Esophagus muscularis mucosa (tissue), 4 donors: ENCODE results near the gene KCNB1. TPM values are rescaled to one million over a fixed set of nuclear protein-coding genes. Genes with fewer than 3 reads are reported as not detected.

Experiments used
- DNase-seq: peaks from one replicate; pipeline ENCODE4 v3.0.0-alpha.2; 2017; ENCODE audit errors: extremely low spot score
- H3K27ac ChIP-seq, 4 donors: fragments of 200-600 bp; sonication (generic); replicated peaks in 1 of 4; 1 replicate in 3 of 4; 2 replicates in 1 of 4; pipeline ENCODE4 v1.5.1; 2016 to 2019; ENCODE audit warnings: mild to moderate bottlenecking in 1 of 4
- H3K27me3 ChIP-seq, 4 donors: fragments of 200-600 bp; sonication (generic); one replicate each; pipeline versions ENCODE4 v1.5.1 to v1.6.0; 2016 to 2019
- H3K36me3 ChIP-seq, 4 donors: fragments of 200-600 bp; sonication (generic); one replicate each; pipeline ENCODE4 v1.5.1; 2016 to 2019
- H3K4me1 ChIP-seq, 4 donors: fragments of 200-600 bp; sonication (generic); one replicate each; pipeline ENCODE4 v1.5.1; 2016 to 2019
- H3K4me3 ChIP-seq, 4 donors: fragments of 200-600 bp; sonication (generic); 1 replicate in 2 of 4; 2 replicates in 2 of 4; pipeline ENCODE4 v1.5.1; 2016 to 2019; ENCODE audit warnings: mild to moderate bottlenecking in 4 of 4, moderate library complexity in 1 of 4
- H3K9me3 ChIP-seq, 4 donors: fragments of 200-600 bp; sonication (generic); 1 replicate in 3 of 4; 2 replicates in 1 of 4; pipeline ENCODE4 v1.5.1; 2016 to 2019
- EP300 ChIP-seq: sonication (generic); formaldehyde crosslinking; IDR thresholded peaks from one replicate; pipeline ENCODE4 v1.6.1; 2017; ENCODE audit warnings: antibody characterized with exemption
- POLR2A ChIP-seq: fragments of 450-650 bp; IDR thresholded peaks from one replicate; pipeline ENCODE4 v1.6.1; 2017; ENCODE audit warnings: antibody characterized with exemption, moderate library complexity, mild to moderate bottlenecking, low read depth
- POLR2AphosphoS5 ChIP-seq, 2 donors: sonication (generic); formaldehyde crosslinking; IDR thresholded peaks; one replicate each; pipeline ENCODE4 v1.6.1; 2017; ENCODE audit warnings: antibody characterized with exemption in 2 of 2
- WGBS: methylation state at CpG from one replicate; pipeline ENCODE4 v1.1.5; 2018; 5-methylcytosine and 5-hydroxymethylcytosine counted together
- intact Hi-C: fragments of 100-400 bp; cut with DNase I; formaldehyde crosslinking; loops from one replicate; pipeline ENCODE4 v1.15.1; 2023
- total RNA-seq, 4 donors: library from RNA; depleted of rRNA; stranded (reverse); fragments of >200 nt; gene quantifications; one replicate each; pipeline versions ENCODE4 v1.1.0 to v1.2.1, GENCODE V29; 2016
- TF ChIP-seq, protein P1 (sequence below), 3 experiments: fragments of 200-600 bp in 2 of 3; fragments of 450-650 bp in 1 of 3; sonication (generic) in 2 of 3; IDR thresholded peaks; one replicate each; pipeline ENCODE4 v1.5.1; 2017 to 2019; ENCODE audit warnings: antibody characterized with exemption in 3 of 3, mild to moderate bottlenecking in 2 of 3, moderate library complexity in 1 of 3

The KCNB1 gene
- total RNA-seq, 4 donors from 2014 or later: 32.3 to 55.5 (median 51.9) TPM

DNA sequence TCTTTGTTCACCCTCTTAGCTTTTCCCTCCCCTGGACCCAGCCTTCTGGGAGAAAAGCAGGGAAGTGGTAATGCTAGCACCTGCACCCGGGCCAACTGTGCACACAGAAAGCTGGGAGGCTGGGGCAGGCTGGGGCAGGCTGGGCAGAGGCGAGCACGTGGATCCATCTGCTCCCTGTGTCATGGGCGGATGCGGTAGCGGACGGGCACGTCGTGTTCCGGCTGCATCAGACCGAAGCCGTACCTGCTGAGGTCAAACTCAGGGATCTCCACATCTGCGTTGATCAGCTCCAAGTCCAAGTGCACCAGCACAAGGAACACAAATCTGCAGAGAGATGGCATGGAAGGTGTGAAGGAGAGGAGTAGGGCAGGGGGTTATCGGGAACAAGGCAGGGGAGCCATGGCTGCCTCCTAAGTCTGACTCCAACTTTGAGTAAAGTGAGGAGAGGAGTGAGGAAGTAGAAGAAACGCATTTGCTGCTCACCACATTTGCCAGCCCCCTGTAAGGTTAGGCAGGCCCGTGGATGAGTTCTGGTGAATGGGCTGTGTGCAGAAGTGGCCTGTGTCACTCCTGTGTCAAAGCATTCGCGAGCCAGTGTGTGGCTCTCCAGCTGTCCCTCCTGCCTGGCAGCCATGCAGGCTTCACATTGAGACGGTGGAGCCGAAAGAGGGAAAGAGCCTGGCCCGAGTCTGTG, 25.4 kb upstream of the KCNB1 start:
- 92% methylated on average over 13 of the region's 21 CpGs for WGBS
- H3K4me3 ChIP-seq: no peak overlapping the region
- H3K27ac ChIP-seq: peak overlapping the region in 3 of 4 donors; percentile 44 to 77 (median 61)
- TF ChIP-seq POLR2AphosphoS5 (IDR thresholded peaks at IDR 0.05) (no peak), EP300 (no peak), POLR2A (no peak)
- TF ChIP-seq, protein P1, sequence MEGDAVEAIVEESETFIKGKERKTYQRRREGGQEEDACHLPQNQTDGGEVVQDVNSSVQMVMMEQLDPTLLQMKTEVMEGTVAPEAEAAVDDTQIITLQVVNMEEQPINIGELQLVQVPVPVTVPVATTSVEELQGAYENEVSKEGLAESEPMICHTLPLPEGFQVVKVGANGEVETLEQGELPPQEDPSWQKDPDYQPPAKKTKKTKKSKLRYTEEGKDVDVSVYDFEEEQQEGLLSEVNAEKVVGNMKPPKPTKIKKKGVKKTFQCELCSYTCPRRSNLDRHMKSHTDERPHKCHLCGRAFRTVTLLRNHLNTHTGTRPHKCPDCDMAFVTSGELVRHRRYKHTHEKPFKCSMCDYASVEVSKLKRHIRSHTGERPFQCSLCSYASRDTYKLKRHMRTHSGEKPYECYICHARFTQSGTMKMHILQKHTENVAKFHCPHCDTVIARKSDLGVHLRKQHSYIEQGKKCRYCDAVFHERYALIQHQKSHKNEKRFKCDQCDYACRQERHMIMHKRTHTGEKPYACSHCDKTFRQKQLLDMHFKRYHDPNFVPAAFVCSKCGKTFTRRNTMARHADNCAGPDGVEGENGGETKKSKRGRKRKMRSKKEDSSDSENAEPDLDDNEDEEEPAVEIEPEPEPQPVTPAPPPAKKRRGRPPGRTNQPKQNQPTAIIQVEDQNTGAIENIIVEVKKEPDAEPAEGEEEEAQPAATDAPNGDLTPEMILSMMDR (IDR thresholded peaks at IDR 0.05): no peak
- H3K4me1 ChIP-seq: peaks cover 0 to 50% (median 44%) of the 10 kb centered on the region in 4 donors
- no peaks in the 10 kb centered on the region for H3K9me3 ChIP-seq
- H3K27me3 ChIP-seq: no peaks in the 10 kb centered on the region
- H3K36me3 ChIP-seq: peaks cover 0 to 25% (median 6%) of the 10 kb centered on the region in 4 donors
- DNase-seq: no peak
- intact Hi-C loops: loop anchor here (1.0 kb wide), 1 partner anchor 174 kb away; no protein-coding TSS in a partner anchor

DNA sequence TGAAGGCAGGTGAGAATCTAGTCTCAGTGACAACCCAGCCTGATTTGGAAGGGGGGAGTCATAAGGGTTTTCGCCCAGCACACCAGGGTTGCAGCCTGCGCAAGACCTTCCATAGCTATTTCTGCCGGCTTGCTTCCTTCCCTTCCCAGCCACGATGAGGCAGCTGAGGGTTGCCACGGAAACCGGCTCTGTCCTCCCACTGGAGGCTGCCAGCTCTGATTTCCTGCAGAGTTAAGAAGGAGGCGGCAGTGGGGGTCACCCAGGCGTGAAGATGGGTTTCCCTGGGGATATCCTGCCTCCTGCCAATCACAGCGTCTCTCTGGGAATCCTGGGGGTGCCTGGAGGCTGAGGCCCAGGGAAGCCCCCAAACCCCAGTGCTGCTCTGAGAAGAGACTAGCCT, 23.1 kb upstream of the KCNB1 start:
- 42% methylated on average over 4 of the region's 9 CpGs for WGBS
- H3K36me3 ChIP-seq: peaks cover 0 to 21% (median 5%) of the 10 kb centered on the region in 4 donors
- no peak overlapping the region for H3K4me3 ChIP-seq
- no peak for TF ChIP-seq POLR2AphosphoS5 (IDR thresholded peaks at IDR 0.05)
- no peak for TF ChIP-seq POLR2A
- no peak for TF ChIP-seq EP300
- TF ChIP-seq, protein P1 (IDR thresholded peaks at IDR 0.05): no peak
- H3K9me3 ChIP-seq: no peaks in the 10 kb centered on the region
- no peaks in the 10 kb centered on the region for H3K27me3 ChIP-seq
- DNase-seq: no peak
- H3K4me1 ChIP-seq: peaks cover 0 to 37% (median 30%) of the 10 kb centered on the region in 4 donors
- intact Hi-C loops: no loop called here
- H3K27ac ChIP-seq: no peak overlapping the region

DNA sequence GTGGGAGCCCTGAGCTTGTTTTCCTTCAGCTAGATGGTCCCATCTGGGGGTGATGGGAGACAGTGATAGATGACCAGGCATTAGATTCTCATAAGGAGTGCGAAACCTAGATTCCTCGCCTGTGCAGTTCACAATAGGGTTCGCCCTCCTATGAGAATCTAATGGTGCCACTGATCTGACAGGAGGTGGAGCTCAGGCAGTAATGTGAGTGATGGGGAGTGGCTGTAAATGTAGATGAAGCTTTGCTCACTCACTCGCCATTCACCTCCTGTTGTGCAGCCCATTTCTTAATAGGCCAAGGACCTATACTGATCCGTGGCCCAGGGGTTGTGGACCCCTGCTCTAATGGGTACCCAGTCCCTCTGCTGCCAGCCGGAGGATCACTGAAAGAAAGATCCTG, 20.7 kb upstream of the KCNB1 start:
- intact Hi-C loops: no loop called here
- DNase-seq: no peak
- TF ChIP-seq POLR2A (no peak), POLR2AphosphoS5 (IDR thresholded peaks at IDR 0.05) (no peak)
- peaks cover 0 to 20% (median 5%) of the 10 kb centered on the region in 4 donors for H3K36me3 ChIP-seq
- H3K27me3 ChIP-seq: no peaks in the 10 kb centered on the region
- 72% methylated on average over 6 of the region's 6 CpGs for WGBS
- H3K27ac ChIP-seq: no peak overlapping the region
- no peaks in the 10 kb centered on the region for H3K9me3 ChIP-seq
- no peak overlapping the region for H3K4me3 ChIP-seq
- peaks cover 0 to 14% (median 7%) of the 10 kb centered on the region in 4 donors for H3K4me1 ChIP-seq

DNA sequence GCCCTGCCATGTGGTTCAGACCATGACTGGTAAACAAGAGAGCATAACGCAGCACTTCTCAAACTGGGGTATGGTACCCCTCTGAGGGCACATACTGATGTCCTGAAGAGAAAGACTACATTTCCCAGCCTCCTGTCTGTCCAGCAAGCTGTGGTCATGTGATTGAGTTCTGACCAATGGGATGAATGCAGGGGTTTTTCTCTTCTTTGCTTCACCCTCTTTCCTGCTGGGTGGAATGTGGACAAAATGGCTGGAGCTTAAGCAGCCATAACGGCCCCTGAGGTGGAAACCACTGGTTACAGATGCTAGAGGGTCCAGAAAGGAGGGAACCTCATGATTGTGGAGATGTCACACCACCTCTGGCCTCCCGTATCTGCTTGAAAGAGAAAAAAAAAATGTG, 19.4 kb upstream of the KCNB1 start:
- H3K4me1 ChIP-seq: peaks cover 0 to 4% (median 2%) of the 10 kb centered on the region in 4 donors
- H3K36me3 ChIP-seq: peaks cover 0 to 7% (median under 1%) of the 10 kb centered on the region in 4 donors
- no peaks in the 10 kb centered on the region for H3K27me3 ChIP-seq
- H3K9me3 ChIP-seq: no peaks in the 10 kb centered on the region
- TF ChIP-seq POLR2AphosphoS5 (IDR thresholded peaks at IDR 0.05) (no peak), POLR2A (no peak)
- TF ChIP-seq, protein P1 (IDR thresholded peaks at IDR 0.05): no peak
- intact Hi-C loops: no loop called here
- DNase-seq: no peak
- no peak overlapping the region for H3K27ac ChIP-seq
- no peak overlapping the region for H3K4me3 ChIP-seq
- WGBS: 60% methylated on average over 3 of the region's 3 CpGs

DNA sequence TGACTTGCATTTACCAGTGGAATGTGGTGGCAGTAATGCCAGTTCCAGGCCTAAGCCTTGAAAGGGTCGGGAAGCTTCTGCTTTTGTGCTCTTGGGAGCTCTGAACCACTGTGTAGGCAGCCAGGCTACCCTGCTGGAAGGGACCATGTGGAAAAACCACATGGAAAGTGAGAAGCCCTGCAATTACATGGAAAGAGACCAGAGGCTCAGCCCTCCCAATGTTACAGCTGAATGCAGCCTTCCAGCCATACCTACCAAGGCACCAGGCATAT, 14.9 kb upstream of the KCNB1 start:
- Histone ChIP-seq H3K27ac (no peak overlapping the region), H3K9me3 (no peaks in the 10 kb centered on the region), H3K27me3 (no peaks in the 10 kb centered on the region), H3K36me3 (no peaks in the 10 kb centered on the region), H3K4me1 (no peaks in the 10 kb centered on the region), H3K4me3 (no peak overlapping the region)
- TF ChIP-seq, protein P1 (IDR thresholded peaks at IDR 0.05): no peak
- TF ChIP-seq POLR2AphosphoS5 (IDR thresholded peaks at IDR 0.05) (no peak), EP300 (no peak), POLR2A (no peak)
- intact Hi-C loops: no loop called here
- WGBS: 43% methylated on average over 1 of the region's 1 CpG
- no peak for DNase-seq
